HL-60/S4 treated with retinoic acid at 250 ng/mL for 4 days and 3 days (cell line): ENCODE measurements around the gene TMEM184B.

Source experiments
- in situ Hi-C: fragments of 300-500 bp; cut with MboI; formaldehyde crosslinking; loops from 2 replicates; pipeline ENCODE4 v1.7.0; 2022; ENCODE audit warnings: low sequenced_read_pairs

The TMEM184B gene

GRCh38 chr22:38308791-38309498, 36.1 kb upstream of the TMEM184B start:
- in situ Hi-C loops: no loop called here

GRCh38 chr22:38305471-38306448, 33.0 kb upstream of the TMEM184B start:
- in situ Hi-C loops: no loop called here

GRCh38 chr22:38304526-38304925, 31.7 kb upstream of the TMEM184B start:
- in situ Hi-C loops: no loop called here

- in situ Hi-C loops: no loop called here
Measured at GRCh38 chr22:38303974-38304373, 31.2 kb upstream of the TMEM184B start.

GRCh38 chr22:38302906-38303305, 30.1 kb upstream of the TMEM184B start:
- in situ Hi-C loops: no loop called here

- in situ Hi-C loops: no loop called here
Measured at GRCh38 chr22:38300946-38301345, 28.1 kb upstream of the TMEM184B start.

GRCh38 chr22:38300197-38300945, 27.6 kb upstream of the TMEM184B start:
- in situ Hi-C loops: no loop called here

- in situ Hi-C loops: no loop called here
Measured at GRCh38 chr22:38299770-38300102, 26.9 kb upstream of the TMEM184B start.

- in situ Hi-C loops: no loop called here
Measured at GRCh38 chr22:38298312-38299005, 25.6 kb upstream of the TMEM184B start.

GRCh38 chr22:38296372-38296771, 23.6 kb upstream of the TMEM184B start:
- in situ Hi-C loops: no loop called here

- in situ Hi-C loops: no loop called here
Measured at GRCh38 chr22:38295863-38296262, 23.1 kb upstream of the TMEM184B start.

- in situ Hi-C loops: no loop called here
Measured at GRCh38 chr22:38295339-38295738, 22.5 kb upstream of the TMEM184B start.

- in situ Hi-C loops: no loop called here
Measured at GRCh38 chr22:38294193-38294592, 21.4 kb upstream of the TMEM184B start.

GRCh38 chr22:38292694-38293093, 19.9 kb upstream of the TMEM184B start:
- in situ Hi-C loops: no loop called here

- in situ Hi-C loops: no loop called here
Measured at GRCh38 chr22:38291201-38291777, 18.5 kb upstream of the TMEM184B start.

GRCh38 chr22:38290347-38290746, 17.5 kb upstream of the TMEM184B start:
- in situ Hi-C loops: no loop called here

GRCh38 chr22:38289583-38290082, 16.8 kb upstream of the TMEM184B start:
- in situ Hi-C loops: no loop called here

GRCh38 chr22:38286915-38287669, 14.3 kb upstream of the TMEM184B start:
- in situ Hi-C loops: no loop called here

- in situ Hi-C loops: no loop called here
Measured at GRCh38 chr22:38285018-38285417, 12.2 kb upstream of the TMEM184B start.

GRCh38 chr22:38284042-38284402, 11.2 kb upstream of the TMEM184B start:
- in situ Hi-C loops: no loop called here
